Neural progenitor cell (in vitro differentiated cells): Measurements from ENCODE around the gene ALDH5A1. TPM values are rescaled to one million over a fixed set of nuclear protein-coding genes. Genes with fewer than 3 reads are reported as not detected.

ENCODE experiments used
- DNase-seq: peaks from one replicate; pipeline ENCODE4 v3.0.0-alpha.2; 2016; ENCODE audit warnings: low spot score
- H2AFZ ChIP-seq: fragments of 200-600 bp; sonication (generic); replicated peaks from 2 replicates; pipeline ENCODE4 v1.6.1; 2016; ENCODE audit warnings: antibody characterized with exemption
- H3F3A ChIP-seq: fragments of 200-600 bp; sonication (generic); 2 replicates; pipeline ENCODE4 v1.6.1; 2016; ENCODE audit warnings: antibody characterized with exemption, low read depth
- H3K27ac ChIP-seq: fragments of 200-600 bp; sonication (generic); 2 replicates; pipeline ENCODE4 v1.5.1; 2016; ENCODE audit warnings: mild to moderate bottlenecking
- H3K27me3 ChIP-seq: fragments of 200-600 bp; sonication (generic); 2 replicates; pipeline ENCODE4 v1.6.1; 2016; ENCODE audit warnings: mild to moderate bottlenecking, moderate library complexity
- H3K36me3 ChIP-seq: fragments of 200-600 bp; sonication (generic); 2 replicates; pipeline ENCODE4 v1.5.1; 2016
- H3K4me1 ChIP-seq: fragments of 200-600 bp; sonication (generic); 2 replicates; pipeline ENCODE4 v1.6.1; 2016; ENCODE audit warnings: mixed run types
- H3K4me2 ChIP-seq: fragments of 200-600 bp; sonication (generic); 2 replicates; pipeline ENCODE4 v1.6.1; 2016
- H3K4me3 ChIP-seq: fragments of 200-600 bp; sonication (generic); 2 replicates; pipeline ENCODE4 v1.5.1; 2016
- H3K79me2 ChIP-seq: fragments of 200-600 bp; sonication (generic); 2 replicates; pipeline ENCODE4 v1.6.1; 2016; ENCODE audit warnings: low read depth
- H3K9ac ChIP-seq: fragments of 200-600 bp; sonication (generic); 2 replicates; pipeline ENCODE4 v1.6.1; 2016
- H3K9me3 ChIP-seq: fragments of 200-600 bp; sonication (generic); 2 replicates; pipeline ENCODE4 v1.5.1; 2016; ENCODE audit warnings: low read depth
- H4K20me1 ChIP-seq: fragments of 200-600 bp; sonication (generic); 2 replicates; pipeline ENCODE4 v1.6.1; 2016; ENCODE audit warnings: low read depth
- H3K27ac Mint-ChIP-seq: 3 replicates; pipeline ENCODE4 v1.8.0; 2021; ENCODE audit warnings: mixed read lengths
- H3K27me3 Mint-ChIP-seq: 2 replicates; pipeline ENCODE4 v1.8.0; 2022; ENCODE audit warnings: low read depth, mild to moderate bottlenecking, inconsistent platforms, moderate library complexity, mixed read lengths; ENCODE audit not compliant: insufficient read depth
- H3K36me3 Mint-ChIP-seq: 3 replicates; pipeline ENCODE4 v1.8.0; 2021; ENCODE audit warnings: mixed read lengths
- H3K4me1 Mint-ChIP-seq: 3 replicates; pipeline ENCODE4 v1.8.0; 2021; ENCODE audit warnings: mixed read lengths
- H3K4me3 Mint-ChIP-seq: 3 replicates; pipeline ENCODE4 v1.8.0; 2021; ENCODE audit warnings: mild to moderate bottlenecking, moderate library complexity, mixed read lengths
- H3K9me3 Mint-ChIP-seq: 3 replicates; pipeline ENCODE4 v1.8.0; 2020; ENCODE audit warnings: mixed read lengths
- EZH2 ChIP-seq: fragments of 200-600 bp; sonication (generic); IDR thresholded peaks from 2 replicates; pipeline ENCODE4 v1.6.1; 2017; ENCODE audit warnings: antibody characterized with exemption, mild to moderate bottlenecking, moderate library complexity
- EZH2phosphoT487 ChIP-seq: fragments of 200-600 bp; sonication (generic); IDR thresholded peaks from 2 replicates; pipeline ENCODE4 v1.6.1; 2017; ENCODE audit warnings: antibody characterized with exemption
- total RNA-seq: library from RNA; depleted of rRNA; stranded (reverse); fragments of >200 nt; gene quantifications from 2 replicates; pipeline ENCODE4 v1.2.3, GENCODE V29; 2015; ENCODE audit warnings: low replicate concordance
- TF ChIP-seq, protein P1 (sequence below): fragments of 200-600 bp; sonication (generic); IDR thresholded peaks from 2 replicates; pipeline ENCODE4 v1.5.1; 2017; ENCODE audit warnings: antibody characterized with exemption, mild to moderate bottlenecking

Gene ALDH5A1
- total RNA-seq, 1 donor from 2014 or later = 10.8 TPM

DNA sequence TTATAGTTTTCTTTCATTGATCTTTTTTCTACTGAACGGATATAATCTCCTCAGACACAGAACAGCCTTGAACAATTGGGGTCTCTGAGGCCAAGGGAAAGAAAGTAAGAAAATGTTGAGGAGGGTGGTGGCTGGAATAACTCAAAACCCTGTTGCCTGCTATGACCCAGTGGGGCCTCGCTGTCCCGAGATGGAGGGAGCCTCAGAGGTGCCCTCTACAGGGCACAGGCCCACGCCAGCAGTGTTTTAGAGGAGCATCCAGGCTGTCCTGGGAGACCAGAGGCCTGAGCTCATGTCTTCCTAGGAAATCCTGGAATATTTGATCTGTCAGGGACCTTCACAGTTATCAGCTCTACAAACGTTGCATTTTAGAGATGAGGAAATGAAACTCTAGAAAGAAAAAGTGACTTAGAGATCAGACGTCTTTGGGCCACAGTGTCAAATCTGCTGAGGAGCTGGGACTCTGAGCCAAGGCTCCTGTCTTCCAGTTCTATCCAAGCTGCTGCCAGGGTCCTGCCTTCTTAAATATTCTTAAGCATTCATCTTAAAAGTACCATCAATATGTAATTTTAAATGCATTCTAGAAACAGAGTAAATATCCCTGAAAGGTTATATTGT, 26.3 kb downstream of the ALDH5A1 start:
- no peaks in the 10 kb centered on the region for H3K9me3 Mint-ChIP-seq
- Histone ChIP-seq H4K20me1 (no peaks in the 10 kb centered on the region), H3K27ac (no peak overlapping the region), H2AFZ (no peak overlapping the region), H3K27me3 (no peaks in the 10 kb centered on the region), H3F3A (no peaks in the 10 kb centered on the region), H3K4me3 (no peak overlapping the region), H3K36me3 (no peaks in the 10 kb centered on the region), H3K4me2 (no peak overlapping the region), H3K4me1 (no peaks in the 10 kb centered on the region), H3K79me2 (no peaks in the 10 kb centered on the region), H3K9me3 (no peaks in the 10 kb centered on the region), H3K9ac (no peak overlapping the region)
- peaks cover 4% of the 10 kb centered on the region for H3K27me3 Mint-ChIP-seq
- peaks cover 16% of the 10 kb centered on the region for H3K4me1 Mint-ChIP-seq
- H3K4me3 Mint-ChIP-seq = no peak overlapping the region
- TF ChIP-seq EZH2 = no peak
- TF ChIP-seq, protein P1, sequence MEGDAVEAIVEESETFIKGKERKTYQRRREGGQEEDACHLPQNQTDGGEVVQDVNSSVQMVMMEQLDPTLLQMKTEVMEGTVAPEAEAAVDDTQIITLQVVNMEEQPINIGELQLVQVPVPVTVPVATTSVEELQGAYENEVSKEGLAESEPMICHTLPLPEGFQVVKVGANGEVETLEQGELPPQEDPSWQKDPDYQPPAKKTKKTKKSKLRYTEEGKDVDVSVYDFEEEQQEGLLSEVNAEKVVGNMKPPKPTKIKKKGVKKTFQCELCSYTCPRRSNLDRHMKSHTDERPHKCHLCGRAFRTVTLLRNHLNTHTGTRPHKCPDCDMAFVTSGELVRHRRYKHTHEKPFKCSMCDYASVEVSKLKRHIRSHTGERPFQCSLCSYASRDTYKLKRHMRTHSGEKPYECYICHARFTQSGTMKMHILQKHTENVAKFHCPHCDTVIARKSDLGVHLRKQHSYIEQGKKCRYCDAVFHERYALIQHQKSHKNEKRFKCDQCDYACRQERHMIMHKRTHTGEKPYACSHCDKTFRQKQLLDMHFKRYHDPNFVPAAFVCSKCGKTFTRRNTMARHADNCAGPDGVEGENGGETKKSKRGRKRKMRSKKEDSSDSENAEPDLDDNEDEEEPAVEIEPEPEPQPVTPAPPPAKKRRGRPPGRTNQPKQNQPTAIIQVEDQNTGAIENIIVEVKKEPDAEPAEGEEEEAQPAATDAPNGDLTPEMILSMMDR = peak; percentile 66
- H3K36me3 Mint-ChIP-seq = no peaks in the 10 kb centered on the region
- H3K27ac Mint-ChIP-seq = peak overlapping the region; percentile 5
- DNase-seq = peak; percentile 67

DNA sequence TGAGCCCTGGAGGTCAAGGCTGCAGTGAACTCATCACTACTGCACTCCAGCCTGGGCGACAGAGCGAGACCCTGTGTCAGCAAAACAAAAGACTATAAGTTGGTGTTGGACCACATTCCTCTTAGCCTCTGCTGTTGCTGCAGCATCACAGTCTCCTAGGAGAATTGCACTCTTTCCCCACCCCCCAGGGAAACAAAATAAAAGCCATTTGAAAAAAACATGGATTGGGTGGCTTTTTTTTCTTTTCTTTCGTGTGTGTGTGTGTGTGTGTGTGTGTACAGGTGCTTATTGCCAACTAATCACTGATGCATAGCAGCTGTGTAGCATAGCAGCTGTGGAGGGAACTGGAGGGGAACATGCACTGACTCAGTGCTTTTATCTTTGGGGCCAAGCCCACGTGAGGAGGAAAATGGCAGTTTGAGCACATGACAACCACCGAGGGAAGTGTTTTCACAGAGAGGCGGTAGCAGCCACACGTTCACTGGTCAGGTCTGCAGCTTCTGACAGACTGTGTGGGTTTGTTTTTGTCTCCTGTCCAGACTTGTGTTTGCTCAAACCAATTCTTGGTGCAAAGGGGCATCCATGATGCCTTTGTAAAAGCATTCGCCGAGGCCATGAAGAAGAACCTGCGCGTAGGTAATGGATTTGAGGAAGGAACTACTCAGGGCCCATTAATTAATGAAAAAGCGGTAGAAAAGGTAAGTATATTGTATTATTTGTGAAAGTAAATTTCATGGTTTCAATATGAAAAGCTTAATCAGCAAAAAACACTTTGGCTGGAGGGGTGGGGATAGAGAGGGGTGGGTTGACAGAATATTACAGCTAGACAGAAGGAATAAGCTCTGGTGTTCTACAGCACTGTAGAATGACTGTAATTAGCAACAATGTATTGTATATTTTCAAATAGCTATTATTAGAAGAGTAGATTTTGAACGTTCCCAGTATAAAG, 27.7 kb downstream of the ALDH5A1 start:
- H3K4me3 ChIP-seq = no peak overlapping the region
- no peaks in the 10 kb centered on the region for H3K9me3 ChIP-seq
- no peaks in the 10 kb centered on the region for H3K9me3 Mint-ChIP-seq
- no peak overlapping the region for H3K27ac ChIP-seq
- peaks cover 4% of the 10 kb centered on the region for H3K27me3 Mint-ChIP-seq
- H3K9ac ChIP-seq = no peak overlapping the region
- H3K79me2 ChIP-seq = no peaks in the 10 kb centered on the region
- H3F3A ChIP-seq = no peaks in the 10 kb centered on the region
- no peaks in the 10 kb centered on the region for H3K36me3 ChIP-seq
- H4K20me1 ChIP-seq = no peaks in the 10 kb centered on the region
- no peaks in the 10 kb centered on the region for H3K4me1 ChIP-seq
- peak overlapping the region; percentile 52 for H3K27ac Mint-ChIP-seq
- H2AFZ ChIP-seq = no peak overlapping the region
- no peaks in the 10 kb centered on the region for H3K27me3 ChIP-seq
- H3K4me3 Mint-ChIP-seq = no peak overlapping the region
- DNase-seq = no peak
- H3K4me1 Mint-ChIP-seq = peaks cover 12% of the 10 kb centered on the region
- no peak overlapping the region for H3K4me2 ChIP-seq
- no peaks in the 10 kb centered on the region for H3K36me3 Mint-ChIP-seq
- TF ChIP-seq EZH2phosphoT487 (no peak), EZH2 (no peak)
- TF ChIP-seq, protein P1 = no peak

DNA sequence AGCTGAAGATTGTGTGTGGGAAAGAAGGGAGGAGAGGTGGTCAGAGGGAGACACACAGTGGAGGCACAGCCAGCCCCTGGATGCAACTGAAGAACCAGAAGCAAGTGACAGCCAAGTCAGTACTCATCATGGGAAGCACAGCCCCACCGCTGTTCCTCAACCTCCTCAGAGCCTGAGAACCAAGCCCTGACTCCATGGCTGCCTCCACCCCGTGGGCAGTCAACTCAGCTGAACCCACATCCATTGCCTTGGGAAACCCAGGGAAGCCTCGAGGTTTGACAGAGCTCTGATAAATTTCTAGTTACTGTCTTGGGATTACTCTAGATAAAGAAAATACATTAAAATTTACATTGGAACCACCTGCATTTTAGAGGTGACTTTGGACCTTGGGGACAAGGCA, 29.6 kb downstream of the ALDH5A1 start:
- Histone ChIP-seq H3K27me3 (no peaks in the 10 kb centered on the region), H3K27ac (no peak overlapping the region), H3K4me1 (no peaks in the 10 kb centered on the region), H2AFZ (no peak overlapping the region), H3K79me2 (no peaks in the 10 kb centered on the region), H3K36me3 (no peaks in the 10 kb centered on the region), H3K4me2 (no peak overlapping the region), H3F3A (no peaks in the 10 kb centered on the region), H3K9ac (no peak overlapping the region), H3K4me3 (no peak overlapping the region), H3K9me3 (no peaks in the 10 kb centered on the region), H4K20me1 (no peaks in the 10 kb centered on the region)
- Mint-ChIP-seq H3K27me3 (peaks cover 4% of the 10 kb centered on the region), H3K36me3 (no peaks in the 10 kb centered on the region), H3K9me3 (no peaks in the 10 kb centered on the region), H3K4me1 (peaks cover 12% of the 10 kb centered on the region), H3K27ac (no peak overlapping the region), H3K4me3 (no peak overlapping the region)
- DNase-seq = no peak
- TF ChIP-seq EZH2phosphoT487 = no peak
- no peak for TF ChIP-seq EZH2
- TF ChIP-seq, protein P1 = no peak
